Testis (tissue), 3 donors: ENCODE data around the gene ELMO1. TPM values are rescaled to one million over a fixed set of nuclear protein-coding genes. Genes with fewer than 3 reads are reported as not detected.

Experiments
- DNase-seq: peaks from one replicate; pipeline ENCODE4 v3.0.0-alpha.2; 2019
- H3K27ac ChIP-seq, 2 donors: fragments of 200-600 bp; sonication (generic); one replicate each; pipeline ENCODE4 v1.5.1; 2019
- H3K27me3 ChIP-seq: fragments of 200-600 bp; sonication (generic); one replicate; pipeline ENCODE4 v1.5.1; 2019
- H3K36me3 ChIP-seq: fragments of 200-600 bp; sonication (generic); one replicate; pipeline ENCODE4 v1.5.1; 2017; ENCODE audit warnings: low read depth; ENCODE audit errors: missing control alignments
- H3K4me1 ChIP-seq: fragments of 200-600 bp; sonication (generic); one replicate; pipeline ENCODE4 v1.5.1; 2019
- H3K4me3 ChIP-seq, 2 donors: fragments of 200-600 bp; sonication (generic); one replicate each; pipeline ENCODE4 v1.5.1; 2017 to 2019
- H3K9me3 ChIP-seq: fragments of 200-600 bp; sonication (generic); one replicate; pipeline ENCODE4 v1.5.1; 2017
- POLR2A ChIP-seq: fragments of 450-650 bp; IDR thresholded peaks from one replicate; pipeline ENCODE4 v1.6.1; 2017; ENCODE audit warnings: antibody characterized with exemption, mild to moderate bottlenecking, moderate library complexity
- WGBS, 2 donors: methylation state at CpG; one replicate each; pipeline ENCODE4 v1.1.5; 2018; 5-methylcytosine and 5-hydroxymethylcytosine counted together
- intact Hi-C: fragments of 100-400 bp; cut with DNase I; formaldehyde crosslinking; loops from one replicate; pipeline ENCODE4 v1.15.1; 2023; ENCODE audit warnings: low total_unique reads
- polyA plus RNA-seq: library from polyadenylated mRNA; stranded (reverse); fragments of 350-450 nt; fragmentation: Illumina TruSeq; extraction: RNeasy Lipid Tissue Mini Kit (QIAGEN cat#74804); gene quantifications from one replicate; pipeline ENCODE4 v1.2.3, GENCODE V29; 2014; ENCODE audit warnings: low read depth, low replicate concordance; ENCODE audit not compliant: insufficient read depth
- total RNA-seq, 2 donors: library from RNA; depleted of rRNA; stranded (reverse); fragments of >200 nt; gene quantifications; one replicate each; pipeline ENCODE4 v1.2.3, GENCODE V29; 2016
- TF ChIP-seq, protein P1 (sequence below), 3 experiments: fragments of 450-650 bp in 2 of 3; fragments of 200-600 bp in 1 of 3; sonication (generic) in 1 of 3; IDR thresholded peaks; one replicate each; pipeline ENCODE4 v1.5.1; 2016 to 2019; ENCODE audit warnings: antibody characterized with exemption in 3 of 3, mild to moderate bottlenecking in 2 of 3, moderate library complexity in 1 of 3

The ELMO1 gene
- total and polyA plus RNA-seq, 3 donors from 2014 or later: 12.9 to 47.2 (median 36.5) TPM

DNA sequence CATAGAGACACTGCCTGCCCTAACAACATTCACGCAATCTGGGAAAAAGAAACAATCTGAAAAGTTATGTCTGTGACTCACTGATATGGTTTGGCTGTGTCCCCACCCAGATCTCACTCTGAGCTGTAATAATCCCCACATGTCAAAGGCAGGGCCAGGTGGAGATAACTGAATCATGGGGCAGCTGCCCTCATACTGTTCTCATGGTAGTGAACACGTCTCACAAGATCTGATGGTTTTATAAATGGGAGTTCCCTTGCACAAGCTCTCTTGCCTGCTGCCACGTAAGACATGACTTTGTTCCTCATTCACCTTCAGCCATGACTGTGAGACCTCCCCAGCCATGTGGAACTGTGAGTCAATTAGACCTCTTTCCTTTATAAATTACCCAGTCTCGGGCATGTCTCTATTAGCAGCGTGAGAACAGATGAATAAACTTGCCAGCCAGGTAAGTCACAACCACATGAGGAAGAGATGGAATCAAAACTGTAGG is 382.8 kb downstream of the ELMO1 start:
- no peak overlapping the region for H3K27ac ChIP-seq
- no peaks in the 10 kb centered on the region for H3K4me1 ChIP-seq
- 75 to 89% methylated on average over 5 of the region's 5 CpGs for WGBS, 2 donors
- H3K36me3 ChIP-seq: no peaks in the 10 kb centered on the region
- intact Hi-C loops: no loop called here
- no peak overlapping the region for H3K4me3 ChIP-seq
- TF ChIP-seq POLR2A: no peak
- TF ChIP-seq, protein P1, sequence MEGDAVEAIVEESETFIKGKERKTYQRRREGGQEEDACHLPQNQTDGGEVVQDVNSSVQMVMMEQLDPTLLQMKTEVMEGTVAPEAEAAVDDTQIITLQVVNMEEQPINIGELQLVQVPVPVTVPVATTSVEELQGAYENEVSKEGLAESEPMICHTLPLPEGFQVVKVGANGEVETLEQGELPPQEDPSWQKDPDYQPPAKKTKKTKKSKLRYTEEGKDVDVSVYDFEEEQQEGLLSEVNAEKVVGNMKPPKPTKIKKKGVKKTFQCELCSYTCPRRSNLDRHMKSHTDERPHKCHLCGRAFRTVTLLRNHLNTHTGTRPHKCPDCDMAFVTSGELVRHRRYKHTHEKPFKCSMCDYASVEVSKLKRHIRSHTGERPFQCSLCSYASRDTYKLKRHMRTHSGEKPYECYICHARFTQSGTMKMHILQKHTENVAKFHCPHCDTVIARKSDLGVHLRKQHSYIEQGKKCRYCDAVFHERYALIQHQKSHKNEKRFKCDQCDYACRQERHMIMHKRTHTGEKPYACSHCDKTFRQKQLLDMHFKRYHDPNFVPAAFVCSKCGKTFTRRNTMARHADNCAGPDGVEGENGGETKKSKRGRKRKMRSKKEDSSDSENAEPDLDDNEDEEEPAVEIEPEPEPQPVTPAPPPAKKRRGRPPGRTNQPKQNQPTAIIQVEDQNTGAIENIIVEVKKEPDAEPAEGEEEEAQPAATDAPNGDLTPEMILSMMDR (IDR thresholded peaks at IDR 0.05): no peak
- no peaks in the 10 kb centered on the region for H3K9me3 ChIP-seq
- no peaks in the 10 kb centered on the region for H3K27me3 ChIP-seq
- no peak for DNase-seq

GRCh38 chr7:37062560-37062859 is 386.2 kb downstream of the ELMO1 start:
- Histone ChIP-seq H3K4me3 (no peak overlapping the region), H3K9me3 (no peaks in the 10 kb centered on the region), H3K4me1 (no peaks in the 10 kb centered on the region), H3K27me3 (no peaks in the 10 kb centered on the region), H3K36me3 (no peaks in the 10 kb centered on the region), H3K27ac (no peak overlapping the region)
- TF ChIP-seq, protein P1 (IDR thresholded peaks at IDR 0.05): no peak
- no peak for TF ChIP-seq POLR2A
- 85 to 87% methylated on average over 3 of the region's 3 CpGs for WGBS, 2 donors
- intact Hi-C loops: no loop called here
- DNase-seq: no peak

- TF ChIP-seq, protein P1 (IDR thresholded peaks at IDR 0.05): no peak
- TF ChIP-seq POLR2A: no peak
Observed at GRCh38 chr7:37061849-37062559, 386.7 kb downstream of the ELMO1 start.

DNA sequence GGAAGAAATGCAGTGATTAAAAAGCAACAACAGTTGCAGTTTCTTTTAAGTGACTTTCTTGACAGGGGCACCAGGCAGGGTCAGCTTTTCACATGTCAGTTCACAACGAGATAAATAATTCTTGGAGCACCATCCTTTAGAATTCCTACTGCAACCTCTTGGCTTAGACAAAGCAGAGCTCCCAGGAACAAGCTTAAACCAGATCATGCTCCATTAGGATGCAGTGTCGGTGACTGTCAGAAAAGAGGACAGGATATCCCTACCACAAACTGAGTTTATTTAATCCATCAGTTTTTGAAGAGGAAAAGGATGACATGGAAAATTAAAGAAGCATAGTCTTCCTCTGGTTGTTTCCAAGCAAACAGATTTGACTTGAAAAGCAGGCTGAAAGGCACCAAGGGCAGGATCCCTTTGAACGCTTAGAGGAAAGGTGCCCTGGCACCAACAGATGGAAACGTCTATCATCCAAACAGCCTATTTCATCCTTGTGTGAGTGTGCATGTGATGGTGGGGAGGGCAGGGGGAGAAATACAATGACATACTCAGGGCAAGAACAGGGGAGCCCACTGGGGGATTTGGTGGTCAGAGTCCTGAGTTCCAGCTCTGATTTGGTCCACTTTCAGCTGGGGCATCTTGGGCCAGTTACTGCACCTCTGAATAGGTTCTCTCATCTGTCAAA is 392.3 kb downstream of the ELMO1 start:
- Histone ChIP-seq H3K36me3 (no peaks in the 10 kb centered on the region), H3K27ac (no peak overlapping the region), H3K9me3 (no peaks in the 10 kb centered on the region), H3K4me3 (no peak overlapping the region), H3K27me3 (no peaks in the 10 kb centered on the region), H3K4me1 (no peaks in the 10 kb centered on the region)
- TF ChIP-seq, protein P1 (IDR thresholded peaks at IDR 0.05): no peak
- no peak for TF ChIP-seq POLR2A
- WGBS, 2 donors: 69 to 71% methylated on average over 4 of the region's 4 CpGs
- no peak for DNase-seq
- intact Hi-C loops: no loop called here

More at GRCh38 chr7:37061849-37062559, 386.7 kb downstream of the ELMO1 start:
- no peak overlapping the region for H3K4me3 ChIP-seq
- H3K4me1 ChIP-seq: no peaks in the 10 kb centered on the region
- intact Hi-C loops: no loop called here
- H3K9me3 ChIP-seq: no peaks in the 10 kb centered on the region
- 88 to 89% methylated on average over 5 of the region's 5 CpGs for WGBS, 2 donors
- H3K36me3 ChIP-seq: no peaks in the 10 kb centered on the region
- H3K27ac ChIP-seq: no peak overlapping the region
- H3K27me3 ChIP-seq: no peaks in the 10 kb centered on the region
- DNase-seq: no peak
